Hindlimb muscle (tissue), 1 donor: ENCODE data around the gene RMND1. TPM values are rescaled to one million over a fixed set of nuclear protein-coding genes. Genes with fewer than 3 reads are reported as not detected.
"Not testable (repeated sequence)": the region's sequence is repeated elsewhere in the genome, so short reads cannot be mapped to it uniquely, and the experiment has no call there.

Source experiments
- DNase-seq: peaks from one replicate; pipeline ENCODE4 v3.0.0-alpha.2; 2013
- polyA plus RNA-seq: library from polyadenylated mRNA; unstranded; fragments of 120-200 nt; gene quantifications from one replicate; pipeline ENCODE4 v1.2.1, GENCODE V29; 2013; ENCODE audit not compliant: insufficient read length

Gene RMND1
- polyA plus RNA-seq, 1 donor = 24.3 TPM

- DNase-seq = no peak
Measured at GRCh38 chr6:151413372-151414145, 38.4 kb downstream of the RMND1 start.

- no peak for DNase-seq
Measured at GRCh38 chr6:151412909-151413308, 39.0 kb downstream of the RMND1 start.

DNA sequence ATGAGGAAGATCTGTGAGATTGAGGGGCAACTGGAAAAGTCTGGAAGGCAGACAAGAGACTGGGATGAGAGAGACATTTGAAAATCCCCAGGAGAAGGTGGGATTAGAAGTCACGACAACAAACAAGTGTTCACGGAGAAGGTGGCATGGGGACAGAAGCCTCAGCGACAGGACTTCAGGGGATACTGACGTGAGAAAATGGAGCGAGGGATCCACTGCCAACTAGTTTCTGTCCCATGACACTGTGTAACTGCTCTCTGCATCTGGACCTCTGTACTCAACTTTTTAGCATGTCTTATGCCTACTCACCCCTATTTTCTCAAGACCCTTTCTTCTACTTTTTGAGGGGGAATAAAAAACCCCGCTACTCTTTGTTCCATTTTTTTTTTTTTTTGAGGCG, 42.2 kb downstream of the RMND1 start:
- no peak for DNase-seq

- DNase-seq = no peak
Measured at GRCh38 chr6:151409260-151409659, 42.7 kb downstream of the RMND1 start.

DNA sequence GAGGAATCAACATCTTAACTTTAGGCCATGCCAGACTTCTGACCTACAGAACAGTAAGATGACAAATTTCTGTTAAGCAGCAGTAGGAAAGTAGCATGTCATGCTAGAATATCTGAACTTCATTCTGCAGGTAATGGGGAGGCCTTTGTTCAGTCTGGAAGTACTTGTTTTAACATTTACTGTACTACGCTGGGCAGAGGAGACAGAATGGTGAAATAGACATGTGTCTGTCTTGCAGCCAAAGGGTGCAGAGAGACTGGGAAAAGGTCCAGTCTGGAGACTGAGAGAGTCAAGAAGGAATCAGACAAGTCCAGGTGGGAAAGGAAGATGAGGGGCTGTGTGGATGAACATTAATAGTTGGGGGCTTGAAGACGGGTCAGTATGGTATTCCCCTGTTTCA, 43.1 kb downstream of the RMND1 start:
- DNase-seq = no peak

DNA sequence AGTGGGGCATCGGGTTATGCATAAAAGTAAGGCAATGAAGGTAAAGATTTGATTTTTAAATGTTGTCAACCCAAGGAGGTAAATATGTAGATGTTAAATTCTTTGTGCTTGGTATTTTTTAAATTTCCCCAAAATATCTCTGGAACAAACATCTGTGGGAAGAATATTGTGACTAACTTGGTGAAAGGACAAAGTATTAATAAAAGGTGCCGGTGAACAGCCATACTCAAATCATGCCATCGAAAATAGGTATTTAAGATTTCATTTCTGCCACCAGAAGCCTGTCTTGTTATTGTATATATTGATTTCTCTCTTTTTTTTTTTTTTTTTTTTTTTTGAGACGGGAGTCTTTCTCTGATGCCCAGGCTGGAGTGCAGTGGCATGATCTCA, 48.0 kb downstream of the RMND1 start:
- DNase-seq = no peak

DNA sequence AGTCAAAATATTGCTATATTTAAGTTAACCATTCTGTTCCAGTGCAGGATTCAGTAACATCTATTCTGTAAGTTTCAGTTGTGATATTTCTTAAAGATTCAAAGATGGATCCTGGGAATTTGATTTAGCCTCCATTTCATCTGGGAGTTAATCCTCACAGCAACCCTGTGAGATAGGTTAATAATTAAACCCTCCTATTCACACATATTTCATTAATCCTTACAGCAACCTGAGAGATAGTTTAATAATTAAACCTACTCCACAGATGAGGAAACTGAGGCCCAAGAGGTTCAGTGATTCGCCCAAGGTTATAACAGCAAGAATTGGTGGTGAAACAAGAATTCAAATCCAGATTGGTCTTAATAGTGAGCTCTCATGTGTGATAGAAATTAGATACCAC, 49.7 kb downstream of the RMND1 start:
- no peak for DNase-seq

DNA sequence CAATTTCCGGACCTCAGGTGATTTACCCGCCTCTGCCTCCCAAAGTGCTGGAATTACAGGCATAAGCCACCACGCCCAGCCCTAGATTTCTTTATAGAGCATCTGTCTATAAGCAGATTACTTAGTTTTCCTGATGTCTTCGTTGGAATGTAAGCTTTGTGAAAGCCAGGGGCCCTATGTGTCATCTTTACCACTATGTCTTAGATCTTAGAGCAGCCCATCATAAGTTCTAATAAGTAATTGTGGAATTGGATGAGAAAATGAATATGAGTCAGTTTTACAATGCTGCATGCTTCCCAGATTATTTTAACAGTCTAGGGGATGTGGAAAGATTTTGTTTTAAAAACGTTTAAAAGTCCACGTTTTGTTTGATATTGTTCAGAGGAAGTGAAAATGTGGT, 51.5 kb downstream of the RMND1 start:
- no peak for DNase-seq

DNA sequence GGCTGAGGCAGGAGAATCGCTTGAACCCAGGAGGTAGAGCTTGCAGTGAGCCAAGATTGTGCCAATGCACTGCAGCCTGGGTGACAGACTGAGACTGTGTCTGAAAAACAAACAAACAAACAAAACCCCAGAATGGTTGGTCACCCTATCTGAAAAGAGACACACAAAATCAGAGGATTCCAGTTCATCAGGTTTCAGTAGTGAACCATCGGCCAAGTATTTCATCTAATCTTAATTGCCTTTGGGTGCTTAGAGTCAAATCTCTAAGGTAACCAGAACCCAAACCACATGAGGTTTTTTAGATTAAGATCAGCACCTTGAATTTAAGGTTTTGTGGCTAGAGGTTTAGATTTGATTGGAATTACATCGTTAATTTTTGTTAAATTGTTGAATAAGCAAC, 52.2 kb downstream of the RMND1 start:
- DNase-seq = no peak

- no peak for DNase-seq
Measured at GRCh38 chr6:151393410-151393809, 58.5 kb downstream of the RMND1 start.

- no peak for DNase-seq
Measured at GRCh38 chr6:151392427-151392826, 59.5 kb downstream of the RMND1 start.

DNA sequence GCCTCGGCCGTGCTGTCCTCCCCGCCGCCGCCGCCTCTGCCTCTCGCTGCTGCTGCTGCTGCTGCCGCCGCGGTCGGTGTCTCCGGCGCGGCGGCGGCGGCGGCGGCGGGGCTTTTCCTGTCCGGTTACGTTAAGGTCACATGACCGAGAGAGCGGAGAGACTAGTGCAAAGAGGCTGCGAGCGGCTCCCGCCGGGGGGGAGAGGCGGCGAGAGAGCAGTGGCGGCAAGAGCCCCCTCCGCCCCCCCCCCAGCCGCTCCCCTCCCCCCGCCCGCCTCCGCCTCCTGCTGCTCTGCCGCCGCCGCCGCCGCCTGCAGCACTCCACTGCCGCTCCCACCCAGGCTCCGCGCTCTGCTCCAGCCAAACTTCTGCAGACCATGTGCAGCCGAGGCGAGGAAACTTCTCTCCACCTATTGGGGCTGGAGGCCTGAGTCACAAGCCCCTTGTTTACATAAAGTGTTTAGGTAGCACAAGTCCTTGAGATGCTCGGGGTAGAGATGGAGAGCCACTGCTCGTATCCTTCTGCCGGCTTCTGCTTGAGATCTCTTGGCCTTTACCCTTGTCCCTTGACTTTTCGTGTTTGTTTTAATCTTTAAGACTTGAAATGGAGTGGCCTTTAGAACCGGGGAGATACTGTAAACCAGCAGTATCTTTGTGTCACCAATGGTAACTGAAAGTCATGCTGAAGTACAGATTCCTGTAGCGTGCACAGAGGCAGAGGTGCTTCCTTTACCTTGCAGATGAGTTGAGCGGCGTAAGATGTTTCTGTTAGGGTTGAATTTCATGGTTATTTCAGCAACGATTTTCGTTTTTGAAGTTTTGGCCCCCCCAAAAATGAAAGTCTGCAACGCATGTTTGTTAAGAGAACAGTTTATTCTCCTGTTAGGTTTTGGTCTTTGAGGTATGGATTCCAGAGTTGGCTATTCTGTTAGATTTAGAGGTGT, 60.2 kb downstream of the RMND1 start, which contains the start of gene ZBTB2:
ZBTB2 (minus strand) TSS at position 89 of the 943 bp plus-strand sequence. CDS start 17,922 bp downstream, outside the sequence.
- peak; percentile 66 for DNase-seq

DNA sequence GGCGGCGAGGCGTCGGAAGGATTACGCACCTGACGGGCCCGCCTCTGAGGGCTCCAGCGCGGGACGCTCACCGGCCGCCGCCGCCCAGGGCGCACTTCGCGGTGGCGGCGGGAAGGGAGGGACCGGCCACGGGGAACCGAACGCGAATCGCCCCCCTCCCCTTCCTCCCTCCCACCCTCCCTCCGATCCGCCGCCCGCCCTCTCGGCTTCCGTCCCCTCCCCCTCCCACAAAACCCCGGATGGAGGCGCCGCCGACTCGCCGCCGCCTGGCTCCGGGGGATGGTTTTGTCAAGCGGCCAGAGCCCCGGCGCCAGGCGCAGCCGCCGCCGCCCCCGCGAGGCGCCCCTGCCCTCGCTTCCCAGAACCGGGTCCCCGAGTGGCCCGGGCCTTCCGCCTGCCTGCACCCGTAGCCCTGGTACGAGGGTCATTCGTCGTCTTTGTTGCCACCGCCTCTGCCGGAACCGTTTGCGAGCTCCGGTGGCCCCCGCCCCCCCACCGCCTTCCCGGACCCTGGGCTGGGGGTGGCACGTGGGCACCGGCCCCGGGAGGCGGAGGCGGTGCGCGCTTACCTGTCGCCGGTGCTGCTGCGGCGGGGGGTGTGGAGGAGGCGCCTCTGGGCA, 61.0 kb downstream of the RMND1 start:
- peak; percentile 85 for DNase-seq

GRCh38 chr6:151390276-151390850, 61.6 kb downstream of the RMND1 start:
- DNase-seq = peak; percentile 100

DNA sequence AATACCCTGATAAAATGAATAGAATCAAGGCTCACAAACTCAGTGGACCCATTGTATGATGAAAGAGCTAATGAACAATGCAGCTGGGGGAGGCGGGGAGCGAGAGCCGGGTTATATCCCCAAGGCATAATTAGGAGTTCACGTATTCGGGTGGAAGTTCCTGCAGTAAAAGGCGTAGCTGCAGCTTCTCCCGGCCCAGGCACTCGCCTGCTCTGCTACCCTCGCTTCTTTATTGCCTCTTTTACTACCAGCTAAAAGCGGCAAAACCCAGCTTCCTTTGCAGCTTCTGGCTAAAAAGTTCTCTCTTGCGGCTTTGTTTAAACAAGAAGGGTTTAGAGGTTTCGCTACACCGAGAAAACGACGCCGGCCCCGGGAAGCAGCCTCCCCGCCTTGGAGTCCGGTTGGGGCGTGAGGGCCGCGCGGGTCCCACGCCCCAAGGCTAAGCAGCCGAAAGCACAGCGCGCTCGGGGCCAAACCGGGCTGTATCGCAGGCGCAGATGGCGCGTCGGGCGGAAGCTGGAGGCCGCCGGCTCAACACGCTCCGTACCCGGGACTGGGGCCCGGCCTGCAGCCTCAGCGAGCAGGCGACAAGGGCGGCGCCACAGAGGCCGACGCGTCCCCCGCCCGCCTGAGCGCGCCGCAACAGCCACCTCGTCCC, 62.2 kb downstream of the RMND1 start:
- DNase-seq = peak; percentile 73

GRCh38 chr6:151388997-151389617, 62.8 kb downstream of the RMND1 start:
- DNase-seq = no peak

DNA sequence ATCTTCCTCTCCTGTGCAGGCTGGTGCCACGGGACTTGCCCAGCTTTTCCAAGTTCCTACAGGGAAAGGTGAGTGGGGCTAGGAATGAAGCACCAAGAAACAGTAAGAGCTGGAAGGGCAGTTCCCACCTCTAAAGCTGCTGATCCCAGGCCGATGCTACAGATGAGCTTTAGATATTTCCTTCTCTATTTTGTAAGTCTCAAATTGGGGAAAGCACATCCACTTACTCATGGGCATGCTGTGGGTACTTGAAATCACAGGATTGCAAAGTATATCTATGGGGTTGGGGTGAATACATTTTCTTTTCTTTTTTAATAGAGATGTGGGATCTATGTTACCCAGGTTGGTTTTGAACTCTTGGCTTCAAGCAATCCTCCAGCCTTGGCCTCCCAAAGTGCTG, 63.7 kb downstream of the RMND1 start:
- DNase-seq = no peak

DNA sequence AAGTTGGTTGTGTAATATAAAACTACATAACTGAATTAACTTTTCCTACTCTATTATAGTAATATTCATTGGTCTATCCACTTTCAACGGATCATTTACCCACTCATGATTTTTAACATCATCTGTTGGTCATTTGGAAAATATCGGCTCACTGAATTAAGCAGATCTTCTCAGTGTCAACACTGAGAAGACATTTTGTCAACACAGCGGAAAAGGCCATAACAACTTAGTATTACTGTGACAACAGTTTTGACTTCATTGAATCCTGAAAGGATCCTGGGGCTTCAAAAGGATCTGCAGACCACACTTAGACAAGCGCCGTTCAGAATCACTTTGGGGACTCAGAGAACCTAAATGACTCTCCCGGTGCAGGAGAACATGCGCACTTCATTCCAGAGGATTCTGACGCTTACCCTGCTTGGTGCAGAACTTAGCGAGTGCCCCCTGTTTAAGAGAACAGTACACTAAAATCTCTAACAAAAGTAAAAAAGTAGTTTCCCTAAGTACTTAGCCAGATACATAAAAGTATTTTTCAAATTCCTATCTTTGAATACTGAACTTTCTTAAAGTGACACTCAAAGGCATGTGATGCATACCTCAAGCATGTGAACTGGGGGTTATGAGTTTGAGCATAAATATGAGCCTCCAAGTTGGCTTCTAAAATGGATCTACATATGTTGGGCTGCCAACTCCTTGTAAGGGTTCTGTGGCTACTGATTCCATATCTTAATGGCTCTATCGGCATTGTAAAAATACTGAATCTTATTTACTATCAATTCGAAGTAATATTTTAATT, 64.6 kb downstream of the RMND1 start:
- DNase-seq = no peak

- no peak for DNase-seq
Measured at GRCh38 chr6:151385177-151385576, 66.7 kb downstream of the RMND1 start.

GRCh38 chr6:151384151-151384550, 67.8 kb downstream of the RMND1 start:
- no peak for DNase-seq

DNA sequence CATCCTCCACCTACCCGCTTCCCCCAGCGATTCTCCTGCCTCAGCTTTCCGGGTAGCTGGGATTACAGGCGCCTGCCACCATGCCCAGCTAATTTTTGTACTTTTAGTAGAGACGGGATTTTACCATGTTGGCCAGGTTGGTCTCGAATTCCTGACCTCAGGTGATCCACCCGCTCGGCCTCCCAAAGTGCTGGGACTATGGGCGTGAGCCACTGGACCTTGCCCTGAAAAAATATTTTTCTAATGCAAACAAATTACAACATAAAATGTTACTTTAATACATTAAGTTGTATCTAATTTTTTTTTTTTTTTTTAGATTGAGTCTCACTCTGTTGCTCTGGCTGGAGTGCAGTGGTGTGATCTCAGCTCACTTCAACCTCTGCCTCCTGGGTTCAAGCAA, 69.3 kb downstream of the RMND1 start:
- DNase-seq = not testable (repeated sequence)
